Stimulated activated CD8-positive, alpha-beta memory T cell treated with anti-CD3 and anti-CD28 coated beads, Interleukin-15, amount 100 ng/mL, for 24 hours (primary cell): Measurements from ENCODE around the gene CIRBP.

Source experiments
- DNase-seq: peaks from one replicate; pipeline ENCODE4 v3.0.0-alpha.2; 2020; ENCODE audit warnings: low read depth

Gene CIRBP

GRCh38 chr19:1280636-1281568, 11.8 kb downstream of the CIRBP start:
- no peak for DNase-seq

- no peak for DNase-seq
These were observed 12.6 kb downstream of the CIRBP start for GRCh38 chr19:1281569-1282287.

GRCh38 chr19:1282588-1283206, 13.6 kb downstream of the CIRBP start:
- no peak for DNase-seq

GRCh38 chr19:1283207-1283916, 14.2 kb downstream of the CIRBP start:
- no peak for DNase-seq

GRCh38 chr19:1283917-1284292, 14.8 kb downstream of the CIRBP start:
- DNase-seq, result no peak

GRCh38 chr19:1284293-1284978, 15.3 kb downstream of the CIRBP start:
- DNase-seq, result no peak

- DNase-seq, result no peak
These were observed 16.0 kb downstream of the CIRBP start for GRCh38 chr19:1284979-1285736.

- no peak for DNase-seq
These were observed 16.7 kb downstream of the CIRBP start, which contains the start of gene EFNA2 for GRCh38 chr19:1285737-1286360. Gene EFNA2, plus strand, starts transcription at chr19:1285873. Its CDS starts 296 bp downstream, at chr19:1286169.

GRCh38 chr19:1286487-1287353, 17.6 kb downstream of the CIRBP start:
- DNase-seq, result no peak

- no peak for DNase-seq
These were observed 18.5 kb downstream of the CIRBP start for GRCh38 chr19:1287354-1288225.

GRCh38 chr19:1288226-1288612, 19.1 kb downstream of the CIRBP start:
- DNase-seq, result no peak

- DNase-seq, result no peak
These were observed 19.9 kb downstream of the CIRBP start for GRCh38 chr19:1288833-1289685.

GRCh38 chr19:1289686-1290025, 20.5 kb downstream of the CIRBP start:
- DNase-seq, result no peak

- DNase-seq, result no peak
These were observed 21.1 kb downstream of the CIRBP start for GRCh38 chr19:1290196-1290702.

GRCh38 chr19:1290703-1291651, 21.8 kb downstream of the CIRBP start:
- DNase-seq, result no peak
